Smooth muscle cell (in vitro differentiated cells): ENCODE data around the gene GLDC. TPM values are rescaled to one million over a fixed set of nuclear protein-coding genes. Genes with fewer than 3 reads are reported as not detected.

Source experiments
- DNase-seq: peaks from one replicate; lab custom pipeline; 2025; ENCODE audit not compliant: unreplicated experiment; lab: John Stamatoyannopoulos, UW
- H2AFZ ChIP-seq: fragments of 200-600 bp; sonication (generic); 2 replicates; pipeline ENCODE4 v1.6.0; 2016; ENCODE audit warnings: antibody characterized with exemption, low read depth, mild to moderate bottlenecking
- H3F3A ChIP-seq: fragments of 200-600 bp; sonication (generic); 2 replicates; pipeline ENCODE4 v1.6.0; 2017; ENCODE audit warnings: antibody characterized with exemption, low read depth
- H3K27ac ChIP-seq: fragments of 200-600 bp; sonication (generic); 2 replicates; pipeline ENCODE4 v1.5.1; 2016; ENCODE audit warnings: low read depth, mild to moderate bottlenecking
- H3K27me3 ChIP-seq: fragments of 200-600 bp; sonication (generic); 2 replicates; pipeline ENCODE4 v1.6.1; 2016; ENCODE audit warnings: low read depth, mild to moderate bottlenecking
- H3K36me3 ChIP-seq: fragments of 200-600 bp; sonication (generic); 2 replicates; pipeline ENCODE4 v1.5.1; 2016; ENCODE audit warnings: low read depth
- H3K4me1 ChIP-seq: fragments of 200-600 bp; sonication (generic); 2 replicates; pipeline ENCODE4 v1.5.1; 2016; ENCODE audit warnings: low read depth
- H3K4me2 ChIP-seq: fragments of 200-600 bp; sonication (generic); 2 replicates; pipeline ENCODE4 v1.6.0; 2016; ENCODE audit warnings: mild to moderate bottlenecking
- H3K4me3 ChIP-seq: fragments of 200-600 bp; sonication (generic); 2 replicates; pipeline ENCODE4 v1.5.1; 2016; ENCODE audit warnings: mild to moderate bottlenecking
- H3K79me2 ChIP-seq: fragments of 200-600 bp; sonication (generic); 2 replicates; pipeline ENCODE4 v1.6.0; 2016; ENCODE audit warnings: low read depth, mild to moderate bottlenecking
- H3K9ac ChIP-seq: fragments of 200-600 bp; sonication (generic); 2 replicates; pipeline ENCODE4 v1.6.0; 2016; ENCODE audit warnings: low read depth
- H3K9me3 ChIP-seq: fragments of 200-600 bp; sonication (generic); replicated peaks from 2 replicates; pipeline ENCODE4 v1.5.1; 2016; ENCODE audit warnings: low read depth
- H4K20me1 ChIP-seq: fragments of 200-600 bp; sonication (generic); 2 replicates; pipeline ENCODE4 v1.6.0; 2016; ENCODE audit warnings: low read depth
- WGBS: methylation state at CpG from one replicate; pipeline ENCODE4 v1.1.7; 2016; ENCODE audit warnings: low lambda C conversion rate; 5-methylcytosine and 5-hydroxymethylcytosine counted together
- polyA plus RNA-seq: library from polyadenylated mRNA; unstranded; fragments of >200 nt; fragmentation: Nextera tagmentation; extraction: Ambion mirVana; gene quantifications from 2 replicates; pipeline ENCODE4 v1.2.1, GENCODE V29; 2016
- total RNA-seq: library from RNA; depleted of rRNA; stranded (reverse); fragments of >200 nt; gene quantifications from 2 replicates; pipeline ENCODE4 v1.2.3, GENCODE V29; 2014
- TF ChIP-seq, protein P1 (sequence below): fragments of 200-600 bp; sonication (generic); IDR thresholded peaks from 2 replicates; pipeline ENCODE4 v1.5.1; 2017; ENCODE audit warnings: borderline replicate concordance, mild to moderate bottlenecking, antibody characterized with exemption; ENCODE audit not compliant: insufficient read depth, poor library complexity, severe bottlenecking

GLDC gene
- total and polyA plus RNA-seq, 2 experiments from 2014 or later, result 0.13 to 0.45 TPM

- DNase-seq, result no peak
- no peaks in the 10 kb centered on the region for H3F3A ChIP-seq
- TF ChIP-seq, protein P1, sequence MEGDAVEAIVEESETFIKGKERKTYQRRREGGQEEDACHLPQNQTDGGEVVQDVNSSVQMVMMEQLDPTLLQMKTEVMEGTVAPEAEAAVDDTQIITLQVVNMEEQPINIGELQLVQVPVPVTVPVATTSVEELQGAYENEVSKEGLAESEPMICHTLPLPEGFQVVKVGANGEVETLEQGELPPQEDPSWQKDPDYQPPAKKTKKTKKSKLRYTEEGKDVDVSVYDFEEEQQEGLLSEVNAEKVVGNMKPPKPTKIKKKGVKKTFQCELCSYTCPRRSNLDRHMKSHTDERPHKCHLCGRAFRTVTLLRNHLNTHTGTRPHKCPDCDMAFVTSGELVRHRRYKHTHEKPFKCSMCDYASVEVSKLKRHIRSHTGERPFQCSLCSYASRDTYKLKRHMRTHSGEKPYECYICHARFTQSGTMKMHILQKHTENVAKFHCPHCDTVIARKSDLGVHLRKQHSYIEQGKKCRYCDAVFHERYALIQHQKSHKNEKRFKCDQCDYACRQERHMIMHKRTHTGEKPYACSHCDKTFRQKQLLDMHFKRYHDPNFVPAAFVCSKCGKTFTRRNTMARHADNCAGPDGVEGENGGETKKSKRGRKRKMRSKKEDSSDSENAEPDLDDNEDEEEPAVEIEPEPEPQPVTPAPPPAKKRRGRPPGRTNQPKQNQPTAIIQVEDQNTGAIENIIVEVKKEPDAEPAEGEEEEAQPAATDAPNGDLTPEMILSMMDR, result no peak
- no peak overlapping the region for H3K27ac ChIP-seq
- no peaks in the 10 kb centered on the region for H3K9me3 ChIP-seq
- H2AFZ ChIP-seq, result no peak overlapping the region
- no peak overlapping the region for H3K9ac ChIP-seq
- no peak overlapping the region for H3K4me3 ChIP-seq
- H3K79me2 ChIP-seq, result no peaks in the 10 kb centered on the region
- 97% methylated on average over 5 of the region's 5 CpGs for WGBS
- no peak overlapping the region for H3K4me2 ChIP-seq
- no peaks in the 10 kb centered on the region for H4K20me1 ChIP-seq
- no peaks in the 10 kb centered on the region for H3K36me3 ChIP-seq
- H3K4me1 ChIP-seq, result peaks cover 4% of the 10 kb centered on the region
- H3K27me3 ChIP-seq, result no peaks in the 10 kb centered on the region
Measured at GRCh38 chr9:6620796-6621195, 24.7 kb downstream of the GLDC start.

DNA sequence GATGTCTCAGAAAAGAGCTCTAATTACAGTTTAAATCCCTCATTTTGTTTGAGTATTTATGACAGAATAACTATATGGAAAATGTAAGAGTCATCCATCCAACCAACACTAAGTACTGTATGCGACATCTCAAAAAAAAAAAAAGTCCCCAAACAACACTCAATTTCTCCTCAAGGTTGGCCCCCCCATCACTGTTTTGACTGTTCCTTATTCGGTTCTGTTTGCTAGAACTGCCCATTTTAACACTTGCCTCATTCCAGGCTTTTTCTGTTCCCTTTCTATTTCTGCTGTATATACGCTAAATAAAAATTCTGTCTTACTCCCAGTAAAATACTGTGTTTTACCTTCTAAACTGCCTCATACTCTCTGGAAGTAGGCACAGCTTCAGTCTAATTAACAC lies 25.2 kb downstream of the GLDC start:
- Histone ChIP-seq H3K36me3 (no peaks in the 10 kb centered on the region), H3K27ac (no peak overlapping the region), H3K9me3 (no peaks in the 10 kb centered on the region), H4K20me1 (no peaks in the 10 kb centered on the region), H3K79me2 (no peaks in the 10 kb centered on the region), H3K4me2 (no peak overlapping the region), H3K4me3 (no peak overlapping the region), H3K9ac (no peak overlapping the region), H3K27me3 (no peaks in the 10 kb centered on the region), H2AFZ (no peak overlapping the region), H3K4me1 (no peaks in the 10 kb centered on the region), H3F3A (no peaks in the 10 kb centered on the region)
- no peak for DNase-seq
- TF ChIP-seq, protein P1, result no peak
- 95% methylated on average over 3 of the region's 3 CpGs for WGBS

GRCh38 chr9:6619909-6620308 lies 25.6 kb downstream of the GLDC start:
- no peaks in the 10 kb centered on the region for H3K36me3 ChIP-seq
- no peak overlapping the region for H3K27ac ChIP-seq
- TF ChIP-seq, protein P1, result no peak
- H3K4me2 ChIP-seq, result no peak overlapping the region
- H2AFZ ChIP-seq, result no peak overlapping the region
- 94% methylated on average over 6 of the region's 6 CpGs for WGBS
- H3K4me3 ChIP-seq, result no peak overlapping the region
- H3F3A ChIP-seq, result no peaks in the 10 kb centered on the region
- no peaks in the 10 kb centered on the region for H3K9me3 ChIP-seq
- no peak overlapping the region for H3K9ac ChIP-seq
- H3K4me1 ChIP-seq, result no peaks in the 10 kb centered on the region
- no peaks in the 10 kb centered on the region for H3K79me2 ChIP-seq
- H3K27me3 ChIP-seq, result no peaks in the 10 kb centered on the region
- DNase-seq, result no peak
- H4K20me1 ChIP-seq, result no peaks in the 10 kb centered on the region

- Histone ChIP-seq H3K9ac (no peak overlapping the region), H3K4me3 (no peak overlapping the region), H3K4me2 (no peak overlapping the region), H3K27ac (no peak overlapping the region), H3K27me3 (no peaks in the 10 kb centered on the region), H3F3A (no peaks in the 10 kb centered on the region), H4K20me1 (no peaks in the 10 kb centered on the region), H3K4me1 (no peaks in the 10 kb centered on the region), H3K79me2 (no peaks in the 10 kb centered on the region), H3K9me3 (no peaks in the 10 kb centered on the region), H3K36me3 (no peaks in the 10 kb centered on the region), H2AFZ (no peak overlapping the region)
- TF ChIP-seq, protein P1, result no peak
- DNase-seq, result no peak
- WGBS, result 82% methylated on average over 9 of the region's 9 CpGs
Measured at GRCh38 chr9:6616951-6617602, 28.5 kb downstream of the GLDC start.
